DMS153 (cell line): ENCODE measurements around the gene CWC22.
A peak's percentile ranks its signal among the peaks of the same experiment; 100 is the strongest.

ENCODE experiments used
- DNase-seq: peaks from one replicate; lab custom pipeline; 2025; lab: John Stamatoyannopoulos, UW

The CWC22 gene

DNA sequence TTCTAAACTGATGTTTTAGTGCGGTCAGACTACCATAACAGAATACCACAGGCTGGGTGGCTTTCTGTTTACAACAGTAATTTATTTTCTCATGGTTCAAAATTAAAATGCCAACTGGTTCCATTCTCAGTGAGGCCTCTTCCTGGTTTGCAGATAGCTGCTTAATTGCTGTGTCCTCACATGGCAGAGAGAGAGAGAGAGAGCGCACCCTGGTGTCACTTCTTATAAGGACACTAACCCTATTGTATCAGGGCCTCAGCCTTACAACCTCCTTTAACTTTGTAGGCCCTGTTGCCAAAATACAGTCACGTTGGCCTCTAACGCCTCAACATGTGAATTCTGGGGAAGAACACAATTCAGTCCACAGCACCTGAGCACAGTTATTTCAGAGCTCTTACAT lies 108.2 kb downstream of the CWC22 start:
- peak; percentile 21 for DNase-seq
